Naive B cell (primary cell): ENCODE results near the gene PALLD. TPM values are rescaled to one million over a fixed set of nuclear protein-coding genes. Genes with fewer than 3 reads are reported as not detected.
A peak's percentile ranks its signal among the peaks of the same experiment; 100 is the strongest.

ENCODE experiments used
- ATAC-seq, 2 donors: fragments of 150-1000 bp; cut with Tn5 transposase; 2 replicates each; pipeline ENCODE4 v1.10.0; 2021; ENCODE audit warnings: low read depth in 2 of 2, mild to moderate bottlenecking in 2 of 2, moderate library complexity in 2 of 2
- DNase-seq: peaks from one replicate; pipeline ENCODE4 v3.0.0; 2022
- H3K27ac Mint-ChIP-seq, 6 donors: one replicate each; pipeline ENCODE4 v1.8.0; 2020 to 2022; ENCODE audit warnings: mild to moderate bottlenecking in 6 of 6, mixed read lengths in 6 of 6, moderate library complexity in 5 of 6, inconsistent platforms in 2 of 6
- H3K27me3 Mint-ChIP-seq, 3 donors: one replicate each; pipeline ENCODE4 v1.8.0; 2021 to 2022; ENCODE audit warnings: mixed read lengths in 3 of 3, mild to moderate bottlenecking in 1 of 3
- H3K36me3 Mint-ChIP-seq, 2 donors: one replicate each; pipeline ENCODE4 v1.8.0; 2020 to 2022; ENCODE audit warnings: mixed read lengths in 2 of 2, inconsistent platforms in 1 of 2, mild to moderate bottlenecking in 1 of 2
- H3K4me1 Mint-ChIP-seq, 3 donors: one replicate each; pipeline ENCODE4 v1.8.0; 2020 to 2022; ENCODE audit warnings: mixed read lengths in 3 of 3, inconsistent platforms in 1 of 3, mild to moderate bottlenecking in 1 of 3, moderate library complexity in 1 of 3
- H3K4me3 Mint-ChIP-seq, 8 donors: one replicate each; pipeline ENCODE4 v1.8.0; 2020 to 2022; ENCODE audit warnings: mild to moderate bottlenecking in 8 of 8, mixed read lengths in 8 of 8, moderate library complexity in 8 of 8, inconsistent platforms in 2 of 8
- H3K9me3 Mint-ChIP-seq, 7 donors: one replicate each; pipeline ENCODE4 v1.8.0; 2020 to 2022; ENCODE audit warnings: mixed read lengths in 7 of 7, mild to moderate bottlenecking in 5 of 7, inconsistent platforms in 2 of 7, moderate library complexity in 1 of 7
- polyA plus RNA-seq, 6 donors: library from polyadenylated mRNA; unstranded; fragments of 300-500 nt; fragmentation: Illumina TruSeq; gene quantifications; one replicate each; pipeline ENCODE4 v1.2.3, GENCODE V29; 2021; ENCODE audit warnings: low read depth in 6 of 6

The PALLD gene
- polyA plus RNA-seq, 6 donors from 2014 or later = 0.58 to 0.83 (median 0.78) TPM; not detected in 2

DNA sequence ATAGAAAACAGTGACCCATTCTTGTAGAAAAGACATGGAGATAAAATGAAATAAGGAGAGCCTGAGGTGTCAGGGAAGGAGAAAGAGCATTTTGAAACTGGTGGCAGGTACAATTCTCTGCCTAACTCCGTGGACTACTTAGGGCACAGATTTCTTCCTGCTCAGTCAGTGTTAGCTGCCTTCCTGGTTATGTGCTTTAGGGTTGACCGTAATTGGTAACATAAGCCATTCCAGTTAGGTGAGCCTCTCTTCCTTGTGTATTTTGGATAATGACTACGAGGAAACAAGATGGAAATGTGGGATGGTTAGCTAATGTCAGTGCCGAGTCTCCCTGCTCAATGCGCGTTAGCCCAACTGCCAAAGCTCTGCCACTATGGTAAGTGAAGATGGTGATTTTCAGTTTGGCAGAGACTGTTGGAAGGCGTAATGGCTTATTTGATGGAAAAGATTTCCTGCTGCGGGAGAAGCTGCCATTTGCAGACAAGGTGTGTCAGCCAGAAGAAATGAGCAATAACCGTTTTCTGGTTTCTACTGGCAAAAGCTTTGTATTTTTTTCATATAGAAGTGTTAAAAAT lies 339.1 kb downstream of the PALLD start:
- no peak overlapping the region for H3K27ac Mint-ChIP-seq
- peaks cover 0 to 2% (median 0%) of the 10 kb centered on the region in 7 donors for H3K9me3 Mint-ChIP-seq
- H3K4me3 Mint-ChIP-seq = no peak overlapping the region

DNA sequence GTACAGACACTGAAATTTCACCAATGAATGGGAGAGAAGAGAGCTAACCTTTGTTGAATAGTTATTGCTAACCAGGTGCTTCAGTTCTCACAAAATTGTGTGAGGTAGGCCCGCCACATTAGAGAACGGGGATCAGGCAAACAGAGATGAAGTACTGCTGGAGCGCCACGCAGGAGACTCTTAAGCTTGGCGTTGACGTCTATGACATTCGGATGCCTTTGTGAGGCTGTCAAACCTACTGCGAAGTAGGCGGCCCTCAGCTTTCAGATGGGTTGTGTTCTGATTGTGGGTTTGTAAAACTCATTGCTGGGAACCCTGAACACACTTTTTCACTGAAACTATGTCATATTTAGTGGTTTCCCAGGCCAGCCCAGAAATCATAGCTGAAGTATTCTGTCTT lies 339.6 kb downstream of the PALLD start:
- Mint-ChIP-seq H3K9me3 (peaks cover 0 to 2% (median 0%) of the 10 kb centered on the region in 7 donors), H3K27me3 (peaks cover 15 to 67% (median 62%) of the 10 kb centered on the region in 3 donors), H3K4me3 (no peak overlapping the region), H3K27ac (no peak overlapping the region), H3K4me1 (peaks cover 6 to 11% (median 9%) of the 10 kb centered on the region in 3 donors), H3K36me3 (no peaks in the 10 kb centered on the region)
- DNase-seq (no peak), ATAC-seq (no peak)

More for the DNA sequence above, 339.1 kb downstream of the PALLD start:
- ATAC-seq = no peak
- Mint-ChIP-seq H3K36me3 (no peaks in the 10 kb centered on the region), H3K27me3 (peaks cover 18 to 72% (median 67%) of the 10 kb centered on the region in 3 donors), H3K4me1 (peaks cover 11 to 17% (median 14%) of the 10 kb centered on the region in 3 donors)
- DNase-seq = no peak

GRCh38 chr4:168837922-168838321 lies 341.1 kb downstream of the PALLD start:
- no peak overlapping the region for H3K4me3 Mint-ChIP-seq
- H3K27me3 Mint-ChIP-seq = peaks cover 13 to 53% (median 50%) of the 10 kb centered on the region in 3 donors
- no peak for DNase-seq
- H3K36me3 Mint-ChIP-seq = no peaks in the 10 kb centered on the region
- peaks cover 0 to 2% (median 0%) of the 10 kb centered on the region in 7 donors for H3K9me3 Mint-ChIP-seq
- no peak for ATAC-seq
- H3K27ac Mint-ChIP-seq = peak overlapping the region in 3 of 6 donors; percentile 24 to 32 (median 26)
- H3K4me1 Mint-ChIP-seq = peaks cover 0 to 3% (median 3%) of the 10 kb centered on the region in 3 donors

DNA sequence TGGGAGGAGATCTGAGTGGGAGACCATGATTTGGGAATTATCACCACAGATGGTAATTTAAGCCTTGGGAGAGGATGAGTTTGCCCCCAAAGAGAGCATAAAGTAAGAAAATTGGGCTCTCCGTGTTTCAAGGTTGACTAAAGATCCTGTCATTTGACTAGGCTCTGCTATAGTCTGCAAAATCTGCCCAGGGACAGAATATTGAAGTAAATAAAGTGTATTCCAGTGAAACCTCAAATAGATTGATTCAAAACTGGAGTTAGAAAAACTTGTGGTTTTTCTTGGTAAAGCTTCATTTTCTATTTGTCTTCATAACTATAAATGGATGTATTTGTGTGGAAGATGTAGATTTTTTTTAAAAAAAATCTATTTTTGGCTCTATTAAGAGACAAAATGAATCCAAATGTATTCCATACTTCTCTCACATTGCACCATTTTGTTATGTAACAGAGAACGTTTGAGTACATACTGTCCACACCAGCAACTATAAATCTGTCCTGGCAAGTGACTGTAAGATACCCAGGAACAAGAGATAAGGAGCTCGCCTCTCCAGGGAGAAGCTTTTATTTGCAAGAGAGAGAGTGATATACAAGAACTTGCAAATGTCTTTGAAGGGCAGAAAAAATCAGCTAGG lies 343.0 kb downstream of the PALLD start:
- peaks cover 0 to 2% (median 0%) of the 10 kb centered on the region in 7 donors for H3K9me3 Mint-ChIP-seq
- no peak for ATAC-seq
- H3K4me1 Mint-ChIP-seq = no peaks in the 10 kb centered on the region
- DNase-seq = no peak
- H3K36me3 Mint-ChIP-seq = no peaks in the 10 kb centered on the region
- no peak overlapping the region for H3K27ac Mint-ChIP-seq
- H3K27me3 Mint-ChIP-seq = peaks cover 9 to 49% (median 48%) of the 10 kb centered on the region in 3 donors
- no peak overlapping the region for H3K4me3 Mint-ChIP-seq

- H3K27me3 Mint-ChIP-seq = peaks cover 4 to 47% (median 45%) of the 10 kb centered on the region in 3 donors
- H3K4me1 Mint-ChIP-seq = no peaks in the 10 kb centered on the region
- ATAC-seq = no peak
- H3K4me3 Mint-ChIP-seq = no peak overlapping the region
- no peak for DNase-seq
- peaks cover 0 to 2% (median 0%) of the 10 kb centered on the region in 7 donors for H3K9me3 Mint-ChIP-seq
- no peaks in the 10 kb centered on the region for H3K36me3 Mint-ChIP-seq
- H3K27ac Mint-ChIP-seq = no peak overlapping the region
Observed at GRCh38 chr4:168840392-168840763, 343.5 kb downstream of the PALLD start.

- Mint-ChIP-seq H3K36me3 (no peaks in the 10 kb centered on the region), H3K9me3 (peaks cover 0 to 2% (median 0%) of the 10 kb centered on the region in 7 donors), H3K27ac (no peak overlapping the region), H3K4me1 (no peaks in the 10 kb centered on the region), H3K27me3 (peaks cover 4 to 40% (median 37%) of the 10 kb centered on the region in 3 donors), H3K4me3 (no peak overlapping the region)
- ATAC-seq = no peak
- no peak for DNase-seq
Observed at GRCh38 chr4:168841000-168841671, 344.3 kb downstream of the PALLD start.

DNA sequence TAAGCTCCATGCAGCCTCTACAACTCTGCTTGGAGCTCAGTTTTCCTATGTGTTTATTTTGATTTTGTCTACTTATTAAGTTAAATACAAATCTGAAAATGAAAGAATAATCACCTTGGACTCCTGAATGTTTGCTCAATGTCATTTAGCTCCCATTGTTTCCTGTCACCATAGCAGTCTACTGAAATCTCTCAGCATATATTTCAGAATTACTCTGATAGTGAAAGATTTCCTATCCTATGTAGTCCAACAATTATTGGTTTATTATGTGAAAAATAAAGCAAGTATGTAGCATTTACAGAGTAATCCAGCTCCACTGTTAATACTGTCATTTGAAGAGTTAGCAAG lies 344.8 kb downstream of the PALLD start:
- Mint-ChIP-seq H3K36me3 (no peaks in the 10 kb centered on the region), H3K4me1 (no peaks in the 10 kb centered on the region), H3K27ac (no peak overlapping the region), H3K9me3 (peaks cover 0 to 2% (median 0%) of the 10 kb centered on the region in 7 donors), H3K4me3 (no peak overlapping the region), H3K27me3 (peaks cover 4 to 37% (median 35%) of the 10 kb centered on the region in 3 donors)
- no peak for ATAC-seq
- no peak for DNase-seq

- Mint-ChIP-seq H3K27me3 (peaks cover 4 to 37% (median 29%) of the 10 kb centered on the region in 3 donors), H3K36me3 (no peaks in the 10 kb centered on the region), H3K4me3 (no peak overlapping the region), H3K9me3 (peaks cover 0 to 2% (median 0%) of the 10 kb centered on the region in 7 donors), H3K27ac (no peak overlapping the region), H3K4me1 (no peaks in the 10 kb centered on the region)
- DNase-seq = no peak
- ATAC-seq = no peak
Observed at GRCh38 chr4:168842186-168842585, 345.3 kb downstream of the PALLD start.

DNA sequence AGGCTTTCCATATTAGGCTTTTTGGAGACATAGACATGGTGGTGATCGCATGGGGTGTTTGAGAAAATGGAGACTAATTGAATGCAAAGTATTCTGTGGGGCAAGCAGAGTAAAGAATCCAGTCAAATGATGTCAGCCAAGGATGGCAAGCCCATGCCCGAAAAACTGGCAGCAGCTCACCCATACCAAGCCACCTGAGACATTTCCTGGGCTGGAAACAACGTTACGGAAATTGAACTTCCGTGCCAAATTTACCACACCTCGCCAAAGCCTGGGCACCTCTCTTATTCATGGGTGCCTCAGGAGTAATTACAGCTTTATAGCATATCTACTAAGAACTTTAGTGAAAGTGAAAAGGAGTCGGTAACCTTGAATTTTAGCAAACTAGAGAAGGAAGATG lies 346.8 kb downstream of the PALLD start:
- DNase-seq (no peak), ATAC-seq (no peak)
- Mint-ChIP-seq H3K36me3 (no peaks in the 10 kb centered on the region), H3K9me3 (no peaks in the 10 kb centered on the region), H3K27me3 (peaks cover 4 to 26% (median 20%) of the 10 kb centered on the region in 3 donors), H3K4me3 (no peak overlapping the region), H3K27ac (no peak overlapping the region), H3K4me1 (peaks cover 0 to 3% (median 0%) of the 10 kb centered on the region in 3 donors)

DNA sequence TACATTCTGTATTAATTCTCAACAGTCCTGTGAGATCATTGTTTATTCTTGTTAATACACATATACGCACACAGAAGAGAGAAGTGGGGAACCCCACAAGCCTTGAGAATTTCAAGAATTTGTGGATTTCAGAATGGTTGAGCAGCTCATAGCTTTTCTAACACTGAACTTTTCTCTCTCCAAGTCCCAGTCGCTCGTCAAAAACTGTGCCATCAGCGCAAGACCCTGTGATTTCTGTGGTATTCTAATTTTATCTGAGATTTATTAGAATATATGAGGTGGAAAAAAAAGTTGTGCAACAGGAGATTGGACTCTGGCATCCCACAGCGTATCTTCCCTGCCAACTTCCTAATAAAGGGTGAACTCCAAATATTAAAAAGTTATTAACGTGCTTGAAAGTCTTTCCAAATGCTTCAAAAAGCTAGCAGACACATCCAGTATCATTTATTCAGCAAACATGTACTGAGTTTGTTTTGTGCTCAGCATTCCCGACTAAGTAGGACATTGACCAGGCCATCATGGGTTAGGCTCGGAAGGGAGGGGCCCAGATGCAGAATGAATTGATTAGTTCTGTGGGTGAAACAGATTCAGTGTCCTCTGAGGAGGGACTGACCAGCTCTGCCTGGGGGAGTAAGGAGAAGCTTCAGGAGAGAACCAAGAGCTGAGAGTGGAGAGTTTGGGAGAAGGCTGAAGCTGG lies 347.6 kb downstream of the PALLD start:
- no peak overlapping the region for H3K4me3 Mint-ChIP-seq
- DNase-seq (no peak), ATAC-seq (no peak)
- peaks cover 4 to 19% (median 15%) of the 10 kb centered on the region in 3 donors for H3K27me3 Mint-ChIP-seq
- peak overlapping the region in 1 of 6 donors; percentile 13 for H3K27ac Mint-ChIP-seq
- H3K36me3 Mint-ChIP-seq = no peaks in the 10 kb centered on the region
- H3K4me1 Mint-ChIP-seq = peaks cover 0 to 9% (median 6%) of the 10 kb centered on the region in 3 donors
- H3K9me3 Mint-ChIP-seq = no peaks in the 10 kb centered on the region

DNA sequence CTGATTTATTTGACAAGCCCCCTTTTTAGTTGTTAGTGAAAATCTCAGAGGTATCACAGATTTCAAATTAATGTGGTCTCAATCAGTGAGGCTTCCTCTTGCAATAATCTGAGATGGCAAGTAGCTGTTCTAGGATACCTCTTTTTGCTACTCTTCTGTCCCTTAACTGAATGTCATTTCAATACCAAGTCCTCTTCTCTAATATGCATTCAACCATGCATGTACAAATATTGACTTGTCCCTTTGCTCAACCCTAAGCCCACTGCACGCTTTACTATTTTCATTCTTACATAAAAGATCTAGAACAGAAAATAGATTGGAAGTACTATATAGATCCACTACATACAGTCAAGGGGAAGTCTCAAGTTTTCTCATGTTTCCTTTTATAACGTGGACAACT lies 349.0 kb downstream of the PALLD start:
- DNase-seq = no peak
- H3K27me3 Mint-ChIP-seq = peaks cover 7 to 17% (median 16%) of the 10 kb centered on the region in 3 donors
- no peak for ATAC-seq
- H3K9me3 Mint-ChIP-seq = no peaks in the 10 kb centered on the region
- no peaks in the 10 kb centered on the region for H3K36me3 Mint-ChIP-seq
- H3K27ac Mint-ChIP-seq = no peak overlapping the region
- peaks cover 0 to 15% (median 6%) of the 10 kb centered on the region in 3 donors for H3K4me1 Mint-ChIP-seq
- H3K4me3 Mint-ChIP-seq = no peak overlapping the region

- no peak for ATAC-seq
- Mint-ChIP-seq H3K36me3 (no peaks in the 10 kb centered on the region), H3K27ac (no peak overlapping the region), H3K27me3 (peaks cover 7 to 19% (median 17%) of the 10 kb centered on the region in 3 donors), H3K4me1 (peaks cover 0 to 15% (median 6%) of the 10 kb centered on the region in 3 donors), H3K4me3 (no peak overlapping the region), H3K9me3 (no peaks in the 10 kb centered on the region)
- DNase-seq = no peak
Observed at GRCh38 chr4:168846414-168846813, 349.6 kb downstream of the PALLD start.

- peaks cover 7 to 19% (median 17%) of the 10 kb centered on the region in 3 donors for H3K27me3 Mint-ChIP-seq
- no peaks in the 10 kb centered on the region for H3K9me3 Mint-ChIP-seq
- no peaks in the 10 kb centered on the region for H3K36me3 Mint-ChIP-seq
- peak overlapping the region in 2 of 8 donors; percentile 45 to 59 for H3K4me3 Mint-ChIP-seq
- ATAC-seq = peak in 1 of 2 donors; percentile 36
- no peak for DNase-seq
- no peak overlapping the region for H3K27ac Mint-ChIP-seq
- H3K4me1 Mint-ChIP-seq = peaks cover 0 to 15% (median 6%) of the 10 kb centered on the region in 3 donors
Observed at GRCh38 chr4:168847771-168848502, 351.1 kb downstream of the PALLD start.
